Limb (tissue), 2 donors: Measurements from ENCODE around the gene CIROP.

ENCODE experiments used
- DNase-seq, 2 donors: peaks; one replicate each; pipeline ENCODE4 v3.0.0-alpha.2; 2016; ENCODE audit errors: extremely low spot score in 2 of 2

Gene CIROP

DNA sequence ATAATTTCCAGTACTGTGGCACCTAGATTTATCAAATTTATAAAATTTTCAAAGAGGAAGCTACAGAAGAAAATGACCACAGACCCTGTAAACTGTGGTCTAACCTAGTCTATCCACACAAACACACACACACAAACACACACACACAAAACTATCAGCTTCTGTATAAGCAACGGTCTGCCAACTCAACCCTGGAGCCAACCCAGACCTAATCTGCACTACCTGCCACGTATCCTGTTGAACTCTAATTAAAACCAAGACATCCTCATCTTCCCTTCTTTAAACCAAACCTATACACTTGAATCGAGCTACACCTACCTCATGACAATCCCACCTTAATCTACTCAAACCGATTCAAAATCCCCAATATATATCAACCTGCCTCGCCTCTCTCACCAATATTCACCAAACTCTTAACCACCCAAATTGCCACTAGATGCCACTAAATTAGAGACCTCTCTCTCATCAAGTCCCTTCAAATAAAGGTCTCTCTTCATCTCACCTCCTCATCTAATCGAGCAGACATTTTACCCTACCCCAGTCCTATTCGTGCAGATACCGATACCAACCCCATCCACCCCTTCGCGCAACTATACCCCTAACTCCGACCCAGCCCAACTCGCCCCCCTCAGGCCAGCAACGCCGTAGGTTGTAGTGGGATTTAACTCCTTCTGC, 10.7 kb downstream of the CIROP start:
- DNase-seq = no peak

DNA sequence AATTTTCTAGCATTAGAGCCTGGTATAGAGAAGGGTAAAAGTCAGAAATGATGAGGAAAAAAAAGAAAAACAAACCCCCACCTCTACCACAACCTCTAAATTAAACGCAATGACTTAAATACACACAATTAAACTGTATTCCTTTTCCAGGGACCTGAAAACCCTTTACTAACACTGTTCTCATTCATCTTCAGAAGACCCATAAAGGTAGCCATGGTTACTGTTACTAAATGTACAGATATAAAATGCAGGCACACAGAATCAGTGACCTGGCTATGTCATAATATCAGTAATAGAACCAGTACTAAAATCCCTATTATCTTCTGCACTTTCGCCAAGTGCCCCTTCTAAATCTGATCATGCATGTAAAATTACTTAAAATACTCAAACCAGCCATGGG, 11.3 kb downstream of the CIROP start:
- DNase-seq = no peak

DNA sequence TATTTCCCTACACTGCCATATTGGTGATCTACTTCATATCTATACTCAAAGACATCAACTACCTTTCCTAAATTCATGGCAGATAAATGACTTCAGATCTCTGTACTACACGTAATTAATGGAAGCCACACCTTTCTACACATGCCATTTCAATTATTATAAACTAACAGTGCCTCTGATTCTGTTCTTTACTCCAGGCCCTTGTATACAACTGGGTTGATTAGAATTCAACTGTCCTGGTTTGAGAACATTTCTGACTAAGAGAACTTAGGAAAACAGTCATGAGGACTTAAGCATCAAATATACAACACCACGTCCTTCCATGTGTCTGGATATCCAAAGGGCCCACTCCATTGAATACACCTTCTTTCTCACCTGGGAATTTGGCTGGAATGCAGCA, 11.7 kb downstream of the CIROP start:
- no peak for DNase-seq

DNA sequence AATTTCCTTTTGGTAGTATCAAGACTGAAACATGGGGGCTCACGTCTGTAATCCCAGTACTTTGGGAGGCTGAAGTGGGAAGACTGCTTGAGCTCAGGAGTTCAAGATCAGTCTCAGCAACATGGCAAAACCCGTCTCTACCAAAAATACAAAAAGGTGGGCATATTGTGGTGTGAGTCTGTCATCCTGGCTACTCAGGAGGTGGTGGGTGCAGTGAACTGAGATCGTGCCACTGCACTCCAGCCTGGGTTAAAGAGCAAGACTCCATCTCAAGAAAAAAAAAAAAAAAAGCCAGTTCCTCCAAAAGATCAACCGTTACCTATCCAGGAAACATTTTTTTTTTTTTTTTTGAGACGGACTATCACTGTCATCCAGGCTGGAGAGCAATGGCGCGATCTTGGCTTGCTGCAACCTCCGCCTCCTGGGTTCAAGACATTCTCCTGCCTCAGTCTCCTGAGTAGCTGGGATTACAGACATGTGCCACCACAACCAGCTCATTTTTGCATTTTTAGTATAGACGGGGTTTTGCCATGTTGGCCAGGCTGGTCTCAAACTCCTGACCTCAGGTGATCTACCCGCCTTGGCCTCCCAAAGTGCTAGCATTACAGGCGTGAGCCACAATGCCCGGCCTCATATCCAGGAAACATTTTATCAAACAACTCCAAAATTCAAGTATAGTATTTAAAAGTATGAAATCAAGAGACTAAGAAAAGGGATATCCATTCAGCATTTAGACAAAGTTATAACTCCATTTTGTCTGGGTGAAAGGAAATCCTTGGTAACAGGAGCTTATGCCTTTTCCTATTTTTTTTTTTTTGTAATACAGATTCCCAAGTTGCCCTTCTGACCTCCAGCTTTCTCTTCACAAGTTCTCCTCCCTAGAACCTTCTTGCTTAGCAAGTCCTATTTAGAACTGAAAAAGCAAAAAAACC, 13.2 kb downstream of the CIROP start:
- DNase-seq = no peak

DNA sequence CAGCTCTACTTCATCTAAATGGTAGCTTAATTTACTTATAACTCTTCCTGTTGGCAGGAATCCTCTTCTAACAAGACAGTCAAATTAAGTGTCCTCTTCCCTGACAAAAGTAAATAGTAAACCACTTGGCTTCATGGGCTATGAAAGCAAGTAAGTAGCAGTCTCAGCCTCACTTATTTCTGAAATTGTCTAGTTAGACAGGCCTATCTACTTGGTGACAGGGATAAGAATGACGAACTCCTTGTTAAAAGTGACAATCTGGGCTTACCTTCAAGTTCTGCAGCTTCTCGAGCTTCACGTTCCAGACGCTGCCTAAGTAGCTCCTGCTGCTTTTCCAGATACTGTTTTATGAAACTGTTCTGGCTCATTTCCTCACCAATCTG, 14.5 kb downstream of the CIROP start:
- DNase-seq = no peak

DNA sequence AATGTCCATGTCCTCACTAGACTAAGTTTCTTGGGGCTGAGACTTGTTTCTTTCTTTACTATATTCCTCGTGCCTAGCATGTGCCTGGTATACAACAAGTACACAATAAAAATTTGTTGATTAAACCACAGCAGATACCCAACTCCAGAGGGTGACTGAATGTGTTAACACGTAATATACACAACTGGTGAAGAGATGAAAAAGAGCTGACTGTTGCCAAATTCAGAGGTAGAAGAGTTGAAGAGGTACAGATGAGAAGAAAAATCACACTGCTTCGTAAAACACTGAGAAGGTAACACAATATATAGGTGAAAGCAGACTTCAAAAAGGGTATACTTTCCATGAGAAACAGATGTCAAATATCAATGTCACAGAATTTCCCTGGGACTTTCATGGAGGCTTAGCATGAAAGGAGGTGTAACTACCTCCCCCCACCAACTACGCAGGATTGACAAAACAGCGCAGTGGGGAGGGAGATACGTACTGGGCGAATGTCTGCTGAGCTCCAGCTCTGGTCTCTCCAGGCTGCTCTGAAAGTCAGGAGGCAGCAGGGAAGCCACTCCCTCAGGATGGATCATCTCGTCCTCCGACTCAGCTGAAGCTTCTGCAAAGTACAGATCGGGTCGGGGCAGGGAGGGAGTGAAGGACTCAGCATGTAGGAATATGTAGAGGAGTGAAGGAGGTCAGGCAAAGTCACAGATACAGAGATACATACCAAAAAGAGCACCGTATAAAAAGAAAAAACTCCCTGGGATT, 15.1 kb downstream of the CIROP start:
- no peak for DNase-seq

DNA sequence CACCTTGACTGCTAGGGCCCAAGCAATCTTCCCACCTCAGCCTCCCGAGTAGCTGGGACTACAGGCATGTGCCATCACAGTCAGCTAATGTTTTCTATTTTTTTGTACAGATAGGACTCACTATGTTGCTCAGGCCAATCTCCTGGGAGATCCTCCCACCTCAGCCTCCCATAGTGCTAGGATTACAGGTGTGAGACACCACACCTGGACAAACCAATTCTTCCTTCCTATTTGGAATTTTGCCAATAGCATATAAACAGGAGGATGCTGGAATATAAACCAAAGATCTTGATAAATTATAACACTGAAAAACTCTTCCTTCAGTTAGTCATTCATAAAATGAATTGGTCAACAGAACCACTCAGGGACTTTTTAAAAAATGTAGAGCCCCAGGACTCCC, 18.2 kb downstream of the CIROP start:
- DNase-seq = no peak

DNA sequence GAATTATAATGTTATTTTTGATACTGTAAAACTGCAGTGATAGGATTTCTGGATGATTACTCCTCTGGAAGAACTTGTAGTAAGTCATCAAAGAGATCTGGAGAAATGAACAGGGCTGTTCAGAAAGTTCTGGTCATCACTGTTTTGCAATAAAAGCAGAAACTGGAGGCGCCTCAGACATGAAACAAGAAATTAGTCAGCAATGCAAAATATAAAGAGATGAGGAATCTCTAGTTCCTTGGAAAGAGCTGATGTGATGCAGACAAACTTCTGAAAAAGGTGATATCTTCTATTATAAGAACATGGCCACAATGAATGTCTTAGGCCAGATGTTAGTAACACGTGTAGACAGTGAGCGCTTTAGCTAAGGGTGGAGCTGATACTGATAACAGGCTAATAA, 19.3 kb downstream of the CIROP start:
- DNase-seq = no peak

DNA sequence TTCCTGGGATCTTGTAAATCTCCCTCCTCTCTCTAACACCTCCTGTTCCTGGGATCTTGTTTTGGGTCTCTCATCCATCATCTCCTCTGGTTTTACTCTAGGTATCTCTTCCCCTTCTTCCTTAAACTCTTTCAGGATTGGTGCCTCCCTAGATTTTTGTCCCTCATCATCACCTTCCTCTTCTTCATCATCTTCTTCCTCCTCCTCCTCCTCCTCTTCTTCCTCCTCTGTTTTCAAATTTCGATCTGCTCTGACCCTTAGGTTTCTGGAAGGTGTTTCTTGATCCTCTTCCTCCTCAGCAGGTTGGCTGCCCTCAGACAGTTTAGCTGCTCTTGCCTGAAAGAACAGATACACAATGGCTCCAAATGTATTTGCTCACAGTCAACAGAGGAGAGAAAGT, 24.3 kb downstream of the CIROP start:
- no peak for DNase-seq

DNA sequence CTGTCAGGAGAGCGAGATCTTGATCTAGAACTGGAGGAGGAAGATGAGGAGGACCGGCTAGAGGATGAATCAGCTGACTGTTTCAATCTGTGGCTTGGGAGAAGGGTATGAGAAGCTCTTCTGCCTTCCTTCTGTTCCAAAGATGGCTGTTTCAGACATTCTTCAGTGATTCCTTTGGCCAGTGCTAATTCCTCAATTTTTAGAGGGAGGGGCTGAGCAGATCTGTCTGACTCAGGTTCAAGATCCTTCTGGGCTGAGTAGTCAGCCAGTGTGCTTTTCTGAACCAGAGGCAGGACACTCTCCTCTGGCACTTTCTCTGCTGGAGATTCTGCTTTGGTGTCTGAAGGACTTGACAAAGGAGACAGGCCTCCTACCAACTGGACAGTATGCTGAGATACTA, 25.1 kb downstream of the CIROP start:
- no peak for DNase-seq

DNA sequence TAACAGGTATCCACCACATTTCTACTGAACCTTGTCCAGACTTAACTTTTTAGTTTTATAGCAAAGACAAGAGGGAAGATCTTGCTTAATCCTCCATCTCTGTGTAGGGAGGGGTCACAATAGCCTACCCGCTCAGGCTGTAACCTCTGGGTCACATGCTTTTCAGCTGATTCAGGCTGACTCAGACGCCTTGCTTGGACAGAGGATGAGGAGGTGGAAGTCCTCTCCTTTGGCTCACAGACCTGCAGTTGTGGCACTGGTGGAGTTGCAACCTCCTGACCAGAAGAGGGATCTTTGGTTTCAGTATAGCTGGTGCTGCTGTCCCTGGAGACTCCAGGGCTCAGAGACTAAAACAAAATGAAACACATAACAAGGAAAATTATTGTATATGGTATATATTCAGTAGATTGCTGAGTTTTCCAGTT, 26.1 kb downstream of the CIROP start:
- DNase-seq = no peak

DNA sequence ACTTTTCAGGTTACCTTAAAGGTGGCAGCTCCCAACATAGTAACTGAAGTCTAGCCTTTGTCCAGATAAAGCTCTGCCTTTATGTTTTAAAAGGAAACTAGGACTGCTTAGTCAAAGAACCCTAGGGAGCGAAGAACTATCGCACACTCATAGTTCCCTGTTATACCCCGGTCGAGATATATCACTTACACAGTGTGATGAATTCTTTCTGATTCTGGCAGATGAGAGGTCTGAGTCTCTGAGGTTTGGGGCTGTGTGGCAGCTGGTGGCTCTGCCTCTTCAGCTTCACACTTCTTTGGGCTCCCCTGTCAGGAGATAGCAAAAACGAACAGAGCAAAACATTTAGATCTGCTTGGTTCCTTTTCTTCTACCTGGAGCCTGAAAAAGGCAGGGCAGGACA, 26.8 kb downstream of the CIROP start:
- no peak for DNase-seq

DNA sequence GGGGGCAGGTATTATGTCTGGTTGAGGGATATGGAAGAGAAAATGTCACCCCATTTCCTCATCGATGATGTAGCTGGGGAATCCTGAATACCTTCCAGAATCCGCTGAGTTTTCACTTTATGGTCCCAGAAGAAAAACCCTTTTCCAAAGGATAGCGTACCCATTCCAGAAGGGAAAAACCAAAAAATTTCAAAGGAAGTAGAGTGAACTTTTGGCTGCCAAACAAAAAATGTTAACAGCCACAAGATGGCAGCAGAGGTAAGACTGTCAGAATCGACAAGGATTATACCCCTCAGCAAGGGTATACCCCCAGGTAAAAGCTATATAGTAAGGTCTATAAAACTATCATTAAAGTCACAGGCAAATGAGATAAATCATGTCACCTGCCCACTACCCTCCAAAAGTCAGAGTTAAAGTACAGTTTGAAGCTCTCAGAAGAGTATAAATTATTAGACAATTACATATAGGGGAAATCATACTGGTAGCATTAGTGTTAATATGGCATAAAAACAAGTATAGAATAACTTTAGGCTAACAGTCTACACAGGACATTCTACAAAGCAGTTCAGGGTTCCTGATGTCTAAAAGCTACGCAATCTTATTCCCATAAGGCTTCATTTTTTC, 27.9 kb downstream of the CIROP start:
- DNase-seq = no peak

DNA sequence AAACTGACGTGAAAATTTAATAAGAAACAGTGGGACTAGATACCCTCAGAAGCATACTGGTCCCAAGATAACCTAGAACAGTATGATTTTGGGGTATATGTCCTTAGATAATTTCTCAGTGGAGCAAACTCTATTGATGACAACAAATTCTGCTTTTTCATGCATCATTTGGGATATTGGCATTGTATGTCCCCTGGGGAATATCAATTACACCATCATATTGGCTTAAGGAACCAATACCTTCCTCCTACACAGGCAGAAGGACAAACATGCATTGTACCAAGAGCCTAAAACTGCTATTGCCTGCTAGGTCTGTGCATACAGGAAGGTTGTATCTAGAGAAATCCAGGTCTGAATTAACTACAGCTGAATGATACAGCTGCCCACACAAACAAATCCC, 29.9 kb downstream of the CIROP start:
- no peak for DNase-seq

DNA sequence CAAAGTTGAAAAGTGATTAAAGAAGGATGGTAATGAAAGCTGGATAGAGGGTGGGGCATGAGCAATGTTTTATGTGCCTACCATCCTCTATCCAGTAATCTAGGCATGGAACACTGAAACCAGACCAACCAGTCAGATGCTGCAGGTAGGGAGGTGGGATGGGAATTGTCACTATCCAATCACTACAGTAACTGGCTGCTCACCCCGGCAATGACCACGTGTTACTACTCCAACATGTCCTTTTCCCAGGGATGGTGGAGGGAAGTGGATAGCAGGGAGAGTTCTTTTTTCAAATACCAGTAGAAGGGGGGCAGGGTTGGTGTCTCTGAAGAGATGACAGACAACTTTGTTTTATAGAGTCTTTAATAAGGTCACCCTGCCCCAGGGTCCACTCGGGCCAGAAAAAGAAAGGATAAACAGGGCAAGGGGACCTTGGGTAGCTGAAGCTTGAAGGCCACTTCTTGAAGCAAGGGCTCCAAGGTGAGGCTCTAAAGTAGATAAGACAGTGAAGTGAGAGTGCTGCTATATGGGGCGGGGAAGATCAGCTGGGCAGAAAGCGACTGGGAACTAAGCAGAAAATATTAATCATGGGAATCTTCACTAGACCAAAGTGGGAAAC, 32.8 kb downstream of the CIROP start:
- DNase-seq = no peak

DNA sequence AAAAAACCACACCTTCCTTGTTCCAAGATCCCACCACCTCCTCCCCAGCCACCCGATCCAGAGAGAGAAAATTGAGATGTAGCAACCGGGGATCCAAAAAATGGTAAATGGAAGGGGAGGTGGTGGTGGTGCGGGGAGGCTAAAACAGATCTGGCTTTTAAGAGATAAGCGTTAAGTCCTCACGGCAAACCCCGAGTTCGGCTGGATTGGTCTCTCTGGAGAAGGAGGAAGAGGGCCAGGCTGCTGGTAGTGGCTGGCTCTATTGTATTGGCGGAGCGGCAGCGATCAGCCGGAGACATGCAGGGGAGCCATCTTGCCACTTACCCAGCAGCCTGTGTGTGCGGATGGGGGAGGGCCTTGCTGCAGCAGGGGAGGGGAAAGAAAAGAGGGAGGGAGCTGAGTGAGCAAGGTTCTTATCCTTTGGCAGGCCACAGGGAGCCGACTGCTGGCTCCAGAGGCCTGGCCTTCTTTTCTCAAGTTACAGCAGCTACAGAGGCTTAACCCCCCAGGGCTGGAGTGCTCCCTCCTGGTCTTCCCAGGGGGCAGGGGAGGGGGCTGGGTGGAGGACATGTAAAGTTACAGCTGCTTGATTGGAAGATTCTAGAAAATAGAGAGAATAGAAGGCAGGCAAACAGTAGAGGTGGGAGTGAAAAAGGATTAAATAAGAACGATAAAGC, 33.4 kb downstream of the CIROP start:
- peak; percentile 88 to 93 for DNase-seq

DNA sequence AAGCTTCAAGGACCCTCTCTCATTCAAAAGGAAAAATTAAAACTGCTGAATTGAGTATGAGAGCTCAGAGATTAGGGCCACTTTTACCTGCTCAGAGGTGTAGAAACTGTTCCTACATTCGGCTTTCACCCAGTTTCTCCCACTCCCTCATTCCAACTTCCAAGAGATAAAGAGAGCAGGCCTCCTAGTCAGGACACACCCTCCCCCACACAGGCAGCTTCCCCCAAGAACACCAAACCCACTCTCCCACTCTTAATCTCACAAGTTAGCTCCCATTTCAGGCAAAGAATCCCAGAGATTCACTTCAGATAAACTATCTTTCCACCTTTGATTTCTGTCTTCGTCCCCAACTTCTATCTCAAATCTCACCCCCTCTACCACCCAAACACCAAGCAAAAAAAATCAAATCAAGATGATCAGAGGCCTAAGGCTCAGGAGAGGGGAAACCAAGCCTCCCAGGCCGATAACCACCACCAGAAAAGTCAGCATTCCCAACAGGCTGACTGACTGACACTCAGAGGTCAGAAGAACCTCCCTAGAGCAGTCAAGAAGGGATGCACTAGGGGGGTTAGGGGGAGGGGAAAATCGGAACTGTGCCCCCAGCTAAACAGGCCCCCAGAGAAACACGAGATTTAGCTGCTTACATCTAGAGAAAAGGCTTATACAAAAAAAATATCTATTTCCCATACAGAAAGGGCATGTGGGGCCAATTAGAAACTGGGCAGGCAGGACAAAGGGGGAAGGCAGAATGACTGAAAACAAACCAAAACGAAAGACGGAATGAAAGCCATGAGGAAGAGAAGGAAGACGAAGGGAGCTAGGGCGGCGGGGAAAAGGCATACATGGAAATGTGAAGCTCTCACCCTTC, 34.3 kb downstream of the CIROP start:
- no peak for DNase-seq

DNA sequence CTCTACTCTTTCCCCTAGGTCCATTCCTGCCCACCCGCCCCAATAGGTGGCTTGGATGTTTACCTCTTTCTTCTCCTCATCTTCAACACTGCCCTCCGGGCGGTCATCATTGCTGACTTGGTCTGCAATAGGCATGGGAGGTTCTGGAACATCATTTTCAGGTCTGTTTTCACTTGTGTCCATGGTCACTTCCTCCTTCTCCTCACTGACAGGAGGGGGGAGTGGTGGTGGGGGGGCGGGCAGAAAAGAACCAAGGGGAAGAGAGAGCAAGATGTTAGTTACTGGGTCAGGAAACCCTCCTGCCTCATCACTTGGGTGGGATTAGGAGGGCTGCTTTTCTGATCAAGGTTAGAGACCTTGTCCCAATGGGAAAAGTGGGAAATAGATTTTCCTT, 35.4 kb downstream of the CIROP start:
- no peak for DNase-seq

DNA sequence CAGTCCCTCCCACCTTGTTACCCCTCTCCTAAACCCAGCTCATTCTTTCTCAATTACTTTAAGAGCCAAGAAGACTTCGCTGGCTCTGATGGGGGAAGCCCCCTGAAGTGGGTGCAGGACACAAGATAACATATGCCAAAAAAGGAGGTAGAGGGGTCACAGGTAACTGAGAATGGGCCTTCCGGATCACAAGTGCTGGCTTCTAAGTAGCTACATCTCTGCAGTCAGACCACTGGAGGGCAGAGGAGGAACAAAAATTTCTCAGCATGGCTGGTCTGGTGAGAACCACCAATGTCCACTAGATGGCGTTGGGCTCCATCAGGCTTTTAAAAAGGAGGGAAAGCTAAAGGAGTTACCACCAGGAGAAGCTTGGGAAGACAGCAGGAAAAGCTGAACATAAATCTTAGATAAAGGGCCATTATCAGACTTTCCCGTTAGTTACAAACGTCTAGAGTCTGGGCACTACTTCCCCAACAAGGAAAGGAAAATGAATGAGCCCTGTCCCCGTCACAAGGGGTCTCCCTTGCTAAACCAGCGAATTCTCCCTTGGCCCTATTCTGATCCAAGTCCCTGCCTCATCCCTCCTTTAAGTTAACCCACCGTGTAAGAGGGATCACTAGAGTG, 35.9 kb downstream of the CIROP start:
- DNase-seq = peak; percentile 86 to 89
